Stimulated activated CD8-positive, alpha-beta memory T cell treated with anti-CD3 and anti-CD28 coated beads, Interleukin-7, amount 100 ng/mL, for 1 hour (primary cell): ENCODE measurements around the gene MAP2K7.

ENCODE experiments used
- DNase-seq, 2 donors: peaks; one replicate each; pipeline ENCODE4 v3.0.0-alpha.2; 2020; ENCODE audit warnings: low read depth in 2 of 2

Gene MAP2K7

DNA sequence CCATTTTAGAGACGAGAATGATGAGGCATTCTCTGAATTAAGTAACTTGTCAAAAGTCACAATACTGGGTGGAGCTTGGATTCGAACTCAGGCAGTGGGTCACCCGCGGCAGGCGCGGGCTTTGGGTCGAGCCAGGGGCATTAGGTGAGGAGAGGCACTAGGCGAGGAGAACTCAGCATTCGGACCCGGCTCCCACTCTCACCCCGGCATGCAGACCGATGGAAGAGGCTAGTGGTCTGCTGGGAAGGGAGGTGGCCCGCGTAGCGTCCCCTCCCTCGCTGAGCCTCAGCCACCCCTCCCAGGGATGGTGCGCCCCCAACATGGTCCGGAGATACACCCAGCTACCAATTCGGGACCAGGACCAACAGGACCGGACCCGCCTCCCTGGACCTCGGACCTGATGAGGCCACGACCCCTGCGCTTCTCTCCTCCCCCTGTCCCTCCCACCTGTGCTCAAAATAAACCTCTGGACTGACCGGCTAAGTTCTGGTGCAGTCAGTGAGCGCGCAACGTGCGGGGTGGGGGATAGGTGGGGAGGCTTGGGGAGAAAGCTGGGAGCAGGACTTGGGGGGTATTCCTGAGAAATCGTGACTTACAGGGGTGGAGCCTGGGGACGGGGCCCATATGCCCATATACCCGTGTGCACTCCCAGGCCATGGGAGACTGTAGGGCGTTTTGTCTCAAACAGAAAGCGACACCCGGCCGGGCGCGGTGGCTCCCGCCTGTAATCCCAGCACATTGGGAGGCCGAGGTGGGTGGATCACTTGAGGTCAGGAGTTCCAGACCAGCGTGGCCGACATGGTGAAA lies 15.1 kb downstream of the MAP2K7 start:
- no peak for DNase-seq

- peak; percentile 88 to 93 for DNase-seq
These were observed 16.2 kb downstream of the MAP2K7 start, which contains the start of gene SNAPC2 for GRCh38 chr19:7919610-7920518. Gene SNAPC2 (plus strand): TSS chr19:7920338. CDS start chr19:7920367, 29 bp downstream.

- peak; percentile 99 to 100 for DNase-seq
These were observed 17.0 kb downstream of the MAP2K7 start for GRCh38 chr19:7920519-7921301.

DNA sequence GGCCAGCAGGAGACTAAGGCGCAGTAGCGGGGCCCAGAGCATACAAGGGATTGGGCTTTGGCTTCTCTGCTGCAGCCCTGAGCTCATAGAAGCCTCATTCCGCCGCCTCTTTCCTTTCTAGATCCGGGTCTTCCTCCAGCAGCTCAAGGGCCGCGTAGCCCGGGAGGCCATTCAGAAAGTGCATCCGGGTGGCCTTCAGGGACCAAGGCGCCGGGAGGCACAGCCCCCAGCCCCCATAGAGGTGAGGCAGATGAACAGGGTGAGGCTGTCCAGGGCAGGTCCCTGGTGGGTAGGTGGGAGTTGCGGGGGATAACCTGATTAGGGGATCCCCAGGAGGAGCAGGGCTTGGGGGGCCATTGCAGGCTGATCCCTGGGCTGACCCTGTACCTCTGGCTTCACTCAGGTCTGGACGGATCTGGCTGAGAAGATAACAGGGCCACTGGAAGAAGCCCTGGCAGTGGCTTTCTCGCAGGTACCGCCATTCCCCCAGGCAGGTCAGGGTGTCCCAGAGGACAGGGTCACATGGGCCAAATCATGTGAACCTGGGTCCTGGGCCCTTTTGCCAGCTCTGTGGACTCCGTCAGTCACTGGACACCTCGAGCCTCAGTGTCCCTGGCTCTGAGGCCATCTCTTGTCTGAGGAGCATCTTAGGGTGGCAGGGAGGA lies 17.8 kb downstream of the MAP2K7 start:
- no peak for DNase-seq

GRCh38 chr19:7921967-7922835 lies 18.5 kb downstream of the MAP2K7 start:
- DNase-seq: no peak

GRCh38 chr19:7922836-7923195 lies 19.1 kb downstream of the MAP2K7 start:
- no peak for DNase-seq

GRCh38 chr19:7923295-7924191 lies 19.9 kb downstream of the MAP2K7 start:
- DNase-seq: no peak

GRCh38 chr19:7924241-7924640 lies 20.6 kb downstream of the MAP2K7 start:
- DNase-seq: no peak

DNA sequence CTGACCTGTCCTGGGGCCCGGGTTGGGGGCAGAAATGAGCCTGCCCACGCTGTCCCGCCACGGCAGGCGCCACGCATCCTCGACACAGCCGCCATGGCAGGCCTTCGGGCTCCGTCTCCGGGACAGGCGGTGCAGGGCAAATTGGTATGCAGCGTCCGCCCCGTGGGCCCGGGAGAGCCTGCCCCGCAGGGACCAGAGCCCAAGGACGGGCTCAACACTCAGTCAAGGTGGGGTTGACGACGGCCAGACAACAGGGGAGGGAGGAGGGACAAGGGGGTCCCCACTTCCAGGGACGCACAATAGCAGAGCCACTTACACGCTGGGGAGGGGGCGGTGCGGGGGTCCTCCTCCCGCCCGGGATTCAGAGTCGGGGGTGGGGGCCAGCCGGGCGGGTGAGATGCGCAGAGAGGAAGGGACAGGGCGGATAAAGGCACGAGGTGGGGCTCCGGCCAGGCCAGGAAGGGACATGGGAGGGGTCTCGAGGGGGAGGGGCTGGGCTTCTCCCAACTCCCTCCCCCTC lies 21.0 kb downstream of the MAP2K7 start:
- DNase-seq: no peak

DNA sequence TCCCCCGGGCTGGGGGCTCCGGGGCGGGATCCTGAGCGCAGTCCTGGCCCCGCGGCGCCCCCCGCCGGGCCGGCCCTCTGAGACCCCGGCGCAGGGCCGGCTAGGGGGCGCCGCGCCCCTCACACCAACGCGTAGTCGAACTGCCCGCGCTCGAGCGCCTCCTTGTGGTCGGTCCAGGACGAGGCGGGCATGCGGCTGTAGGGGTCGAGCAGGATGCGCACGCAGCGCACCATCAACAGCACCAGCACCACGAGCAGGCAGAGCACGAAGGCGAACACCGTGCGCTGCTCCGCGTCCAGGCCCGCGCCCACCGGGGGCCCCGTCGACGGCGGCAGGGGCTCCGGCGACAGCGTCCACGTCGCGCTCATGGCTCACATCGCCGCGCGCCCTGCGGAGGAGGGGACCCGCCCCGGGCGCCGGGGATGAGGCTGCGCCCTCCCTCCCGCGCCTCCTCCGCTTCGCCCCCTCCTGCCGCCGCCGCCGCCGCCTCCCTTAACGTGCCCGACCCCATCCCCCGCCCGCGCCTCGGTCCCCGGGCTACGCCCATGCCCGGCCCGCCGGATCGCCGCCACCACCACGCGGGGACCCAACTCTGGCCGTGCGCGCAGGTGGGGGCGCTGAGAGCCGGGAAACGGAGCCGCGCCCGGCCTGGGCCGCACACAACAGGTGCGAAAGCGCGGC lies 21.6 kb downstream of the MAP2K7 start:
- DNase-seq: peak; percentile 48 to 63

- DNase-seq: peak; percentile 63 to 64
These were observed 22.5 kb downstream of the MAP2K7 start, which contains the start of gene CTXN1 for GRCh38 chr19:7926021-7926726. Gene CTXN1 (minus strand): TSS chr19:7926135. CDS start chr19:7925538, 597 bp downstream.

DNA sequence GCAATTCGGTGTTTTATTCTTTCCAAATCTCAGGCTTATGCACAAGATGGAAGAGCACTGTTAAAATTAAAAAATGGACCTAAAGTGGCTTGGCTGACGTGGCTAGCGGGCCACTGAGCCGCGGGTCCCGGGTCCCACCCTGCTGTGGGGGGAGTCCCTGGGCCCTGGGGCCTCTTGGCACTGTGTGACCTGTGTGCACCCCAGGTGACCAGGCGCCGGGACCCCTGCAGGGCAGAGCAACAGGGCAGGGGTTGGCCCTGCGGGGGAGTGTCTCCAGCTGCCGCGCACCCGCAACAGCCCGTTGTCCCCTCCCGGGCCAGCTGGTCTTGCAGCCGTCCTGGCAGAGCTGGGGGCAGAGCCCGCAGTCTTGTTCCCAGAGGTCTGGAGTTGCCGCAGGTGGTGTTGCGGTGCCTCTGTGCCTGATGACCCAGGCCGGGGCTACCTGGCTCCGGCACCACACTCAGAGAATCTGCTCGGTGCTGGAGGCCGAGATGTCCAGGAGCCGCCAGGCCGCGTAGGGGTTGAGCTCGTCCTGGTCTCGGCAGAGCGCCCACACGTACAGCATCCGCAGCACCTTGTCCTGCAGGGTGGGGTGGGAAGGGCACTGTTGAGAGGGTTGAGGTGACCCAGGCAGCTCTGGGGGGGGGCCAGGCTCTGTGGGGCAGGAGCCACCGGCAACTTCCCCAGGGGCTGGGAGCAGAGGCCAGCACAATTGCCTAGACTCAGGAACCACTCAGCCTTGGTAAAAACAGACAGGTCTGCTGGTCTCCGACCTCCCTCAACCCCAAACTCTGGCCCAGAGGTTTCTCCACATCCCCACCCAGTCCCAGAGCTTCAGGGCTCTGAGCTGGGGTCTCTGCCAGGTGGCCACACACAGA lies 23.3 kb downstream of the MAP2K7 start:
- no peak for DNase-seq

GRCh38 chr19:7927605-7928333 lies 24.1 kb downstream of the MAP2K7 start:
- DNase-seq: no peak

GRCh38 chr19:7928334-7928706 lies 24.6 kb downstream of the MAP2K7 start:
- no peak for DNase-seq

GRCh38 chr19:7928741-7929701 lies 25.3 kb downstream of the MAP2K7 start:
- peak; percentile 41 to 54 for DNase-seq
